Ishikawa (cell line): Measurements from ENCODE around the gene FHL2.

Experiments
- CEBPB ChIP-seq: IDR thresholded peaks from 2 replicates; pipeline ENCODE4 v1.6.1; 2012
- CREB1 ChIP-seq: IDR thresholded peaks from 2 replicates; pipeline ENCODE4 v1.6.1; 2012; ENCODE audit warnings: low read depth
- EGR1 ChIP-seq: IDR thresholded peaks from 2 replicates; pipeline ENCODE4 v1.6.1; 2012
- EP300 ChIP-seq: IDR thresholded peaks from 2 replicates; pipeline ENCODE4 v1.6.1; 2012; ENCODE audit warnings: borderline replicate concordance
- FOXM1 ChIP-seq: IDR thresholded peaks from 2 replicates; pipeline ENCODE4 v1.6.1; 2012; ENCODE audit warnings: low read depth, borderline replicate concordance
- MAX ChIP-seq: IDR thresholded peaks from 2 replicates; pipeline ENCODE4 v1.6.1; 2012
- NFIC ChIP-seq: IDR thresholded peaks from 2 replicates; pipeline ENCODE4 v1.6.1; 2012
- RAD21 ChIP-seq: IDR thresholded peaks from 2 replicates; pipeline ENCODE4 v1.6.1; 2012; ENCODE audit warnings: low read depth
- REST ChIP-seq: IDR thresholded peaks from 2 replicates; pipeline ENCODE4 v1.6.1; 2012; ENCODE audit warnings: low read depth, mild to moderate bottlenecking
- TAF1 ChIP-seq: IDR thresholded peaks from 2 replicates; pipeline ENCODE4 v1.6.1; 2012; ENCODE audit warnings: low read depth, mild to moderate bottlenecking
- TCF12 ChIP-seq: IDR thresholded peaks from 2 replicates; pipeline ENCODE4 v1.6.1; 2012; ENCODE audit warnings: low read depth
- TEAD4 ChIP-seq: IDR thresholded peaks from 2 replicates; pipeline ENCODE4 v1.6.1; 2012
- USF1 ChIP-seq: IDR thresholded peaks from 2 replicates; pipeline ENCODE4 v1.6.1; 2012
- YY1 ChIP-seq: IDR thresholded peaks from 2 replicates; pipeline ENCODE4 v1.6.1; 2012; ENCODE audit warnings: low read depth
- ZBTB7A ChIP-seq: IDR thresholded peaks from 2 replicates; pipeline ENCODE4 v1.6.1; 2012; ENCODE audit warnings: low read depth

The FHL2 gene

GRCh38 chr2:105369777-105370690 lies 28.8 kb downstream of the FHL2 start:
- TF ChIP-seq EGR1: no peak
- TF ChIP-seq RAD21: peak; percentile 83
- TF ChIP-seq MAX: peak; percentile 49
- no peak for TF ChIP-seq TAF1
- TF ChIP-seq YY1: 0 out of 2 replicates have a peak, but pooled peaks have one; percentile 33

GRCh38 chr2:105368759-105369408 lies 30.0 kb downstream of the FHL2 start:
- TF ChIP-seq NFIC (no peak), USF1 (no peak), REST (no peak), CEBPB (no peak), EP300 (no peak), ZBTB7A (no peak)

- TF ChIP-seq EP300 (no peak), USF1 (no peak), ZBTB7A (no peak), CEBPB (no peak), RAD21 (no peak), TCF12 (no peak), TAF1 (no peak), CREB1 (no peak), FOXM1 (no peak)
Observed at GRCh38 chr2:105365206-105365605, 33.6 kb downstream of the FHL2 start.

- no peak for TF ChIP-seq FOXM1
- no peak for TF ChIP-seq RAD21
- no peak for TF ChIP-seq TCF12
- TF ChIP-seq MAX: no peak
Observed at GRCh38 chr2:105364436-105365139, 34.3 kb downstream of the FHL2 start.

- no peak for TF ChIP-seq TCF12
- TF ChIP-seq EP300: no peak
- TF ChIP-seq MAX: no peak
- no peak for TF ChIP-seq NFIC
- no peak for TF ChIP-seq CREB1
- TF ChIP-seq TEAD4: no peak
Observed at GRCh38 chr2:105362862-105363591, 35.8 kb downstream of the FHL2 start.

GRCh38 chr2:105361102-105361889 lies 37.6 kb downstream of the FHL2 start:
- no peak for TF ChIP-seq ZBTB7A
- no peak for TF ChIP-seq MAX
- TF ChIP-seq NFIC: no peak
- no peak for TF ChIP-seq YY1
- TF ChIP-seq RAD21: no peak
- no peak for TF ChIP-seq REST
- TF ChIP-seq CREB1: no peak
- no peak for TF ChIP-seq TEAD4
- no peak for TF ChIP-seq TCF12
- TF ChIP-seq CEBPB: no peak
